Measurements from ENCODE around the gene BRAT1.

DNA sequence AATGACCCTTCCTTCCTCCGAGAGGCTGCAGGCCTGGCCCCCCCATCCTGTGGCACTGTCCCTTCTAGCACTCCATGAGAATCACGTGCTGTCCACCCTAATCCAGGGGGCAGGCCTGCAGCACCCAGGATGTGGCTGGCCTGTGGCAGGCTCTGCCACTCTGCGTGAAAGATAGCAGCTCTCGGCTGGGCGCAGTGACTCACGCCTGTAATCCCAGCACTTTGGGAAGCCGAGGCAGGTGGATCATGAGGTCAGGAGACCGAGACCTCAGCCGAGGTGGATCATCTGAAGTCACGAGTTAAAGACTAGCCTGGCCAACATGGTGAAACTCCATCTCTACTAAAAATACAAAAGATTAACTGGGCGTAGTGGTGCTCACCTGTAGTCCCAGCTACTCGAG is 54.6 kb downstream of the BRAT1 start:
- TF ChIP-seq, protein P1, sequence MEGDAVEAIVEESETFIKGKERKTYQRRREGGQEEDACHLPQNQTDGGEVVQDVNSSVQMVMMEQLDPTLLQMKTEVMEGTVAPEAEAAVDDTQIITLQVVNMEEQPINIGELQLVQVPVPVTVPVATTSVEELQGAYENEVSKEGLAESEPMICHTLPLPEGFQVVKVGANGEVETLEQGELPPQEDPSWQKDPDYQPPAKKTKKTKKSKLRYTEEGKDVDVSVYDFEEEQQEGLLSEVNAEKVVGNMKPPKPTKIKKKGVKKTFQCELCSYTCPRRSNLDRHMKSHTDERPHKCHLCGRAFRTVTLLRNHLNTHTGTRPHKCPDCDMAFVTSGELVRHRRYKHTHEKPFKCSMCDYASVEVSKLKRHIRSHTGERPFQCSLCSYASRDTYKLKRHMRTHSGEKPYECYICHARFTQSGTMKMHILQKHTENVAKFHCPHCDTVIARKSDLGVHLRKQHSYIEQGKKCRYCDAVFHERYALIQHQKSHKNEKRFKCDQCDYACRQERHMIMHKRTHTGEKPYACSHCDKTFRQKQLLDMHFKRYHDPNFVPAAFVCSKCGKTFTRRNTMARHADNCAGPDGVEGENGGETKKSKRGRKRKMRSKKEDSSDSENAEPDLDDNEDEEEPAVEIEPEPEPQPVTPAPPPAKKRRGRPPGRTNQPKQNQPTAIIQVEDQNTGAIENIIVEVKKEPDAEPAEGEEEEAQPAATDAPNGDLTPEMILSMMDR (conservative IDR thresholded peaks at IDR 0.05 in 1 of 2, IDR thresholded peaks at IDR 0.05 in 1 of 2; ENCODE audit: low read depth in 1 of 2, low read length in 2 of 2): no peak
- TF ChIP-seq EZH2 (IDR thresholded peaks at IDR 0.05; ENCODE audit: low read length, missing control alignments): no peak

Data from fibroblast of lung (primary cell).